H9 (cell line): ENCODE data around the gene ITPR1. TPM values are rescaled to one million over a fixed set of nuclear protein-coding genes. Genes with fewer than 3 reads are reported as not detected.

Experiments
- DNase-seq: peaks from one replicate; pipeline ENCODE4 v3.0.0-alpha.2; 2017
- H2AFZ ChIP-seq: one replicate; pipeline ENCODE4 v1.6.1; 2013; ENCODE audit warnings: mild to moderate bottlenecking, low read length, control low read depth, moderate library complexity
- H2AK5ac ChIP-seq: 2 replicates; pipeline ENCODE4 v1.6.1; 2013; ENCODE audit warnings: low read length, control low read depth, mixed read lengths; ENCODE audit not compliant: insufficient read length
- H2BK120ac ChIP-seq: one replicate; pipeline ENCODE4 v1.6.1; 2013; ENCODE audit warnings: low read depth, mild to moderate bottlenecking, low read length, control low read depth, inconsistent platforms; ENCODE audit not compliant: poor library complexity, severe bottlenecking
- H2BK12ac ChIP-seq: 2 replicates; pipeline ENCODE4 v1.6.1; 2013; ENCODE audit warnings: low read length, control low read depth, mixed read lengths, low read depth; ENCODE audit not compliant: insufficient read length
- H2BK15ac ChIP-seq: 2 replicates; pipeline ENCODE4 v1.6.1; 2013; ENCODE audit warnings: low read depth, low read length, control low read depth
- H2BK20ac ChIP-seq: one replicate; pipeline ENCODE4 v1.6.1; 2013; ENCODE audit warnings: low read depth, mild to moderate bottlenecking, low read length, control low read depth, inconsistent platforms; ENCODE audit not compliant: poor library complexity, severe bottlenecking
- H2BK5ac ChIP-seq: 2 replicates; pipeline ENCODE4 v1.6.1; 2013; ENCODE audit warnings: low read length, control low read depth, mixed read lengths; ENCODE audit not compliant: insufficient read length
- H3K14ac ChIP-seq: 2 replicates; pipeline ENCODE4 v1.6.1; 2013; ENCODE audit warnings: low read length, control low read depth; ENCODE audit not compliant: insufficient read depth
- H3K18ac ChIP-seq: 2 replicates; pipeline ENCODE4 v1.6.1; 2013; ENCODE audit warnings: low read depth, mild to moderate bottlenecking, mixed read lengths, low read length, control low read depth; ENCODE audit not compliant: insufficient read length
- H3K23ac ChIP-seq: 2 replicates; pipeline ENCODE4 v1.6.1; 2013; ENCODE audit warnings: low read length, control low read depth, mixed read lengths, low read depth; ENCODE audit not compliant: insufficient read length
- H3K23me2 ChIP-seq: 2 replicates; pipeline ENCODE4 v1.6.1; 2013; ENCODE audit warnings: low read depth, mild to moderate bottlenecking, mixed read lengths, low read length, control low read depth; ENCODE audit not compliant: insufficient read length, poor library complexity, severe bottlenecking
- H3K27ac ChIP-seq: 2 replicates; pipeline ENCODE4 v1.5.1; 2013; ENCODE audit warnings: low read length, control low read depth, mixed read lengths, low read depth; ENCODE audit not compliant: insufficient read length
- H3K27me3 ChIP-seq: 2 replicates; pipeline ENCODE4 v1.6.1; 2013; ENCODE audit warnings: low read length, control low read depth, inconsistent platforms; ENCODE audit not compliant: insufficient read depth
- H3K4ac ChIP-seq: 2 replicates; pipeline ENCODE4 v1.6.1; 2013; ENCODE audit warnings: low read depth, mild to moderate bottlenecking, control low read depth, inconsistent platforms, low read length, moderate library complexity
- H3K4me1 ChIP-seq: 2 replicates; pipeline ENCODE4 v1.6.1; 2013; ENCODE audit warnings: low read length, control low read depth, inconsistent platforms; ENCODE audit not compliant: insufficient read depth
- H3K4me2 ChIP-seq: 2 replicates; pipeline ENCODE4 v1.6.1; 2013; ENCODE audit warnings: low read length, control low read depth, mixed read lengths; ENCODE audit not compliant: insufficient read length, insufficient read depth
- H3K56ac ChIP-seq: 2 replicates; pipeline ENCODE4 v1.6.1; 2013; ENCODE audit warnings: low read depth, mild to moderate bottlenecking, mixed read lengths, low read length, control low read depth; ENCODE audit not compliant: insufficient read length
- H3K79me1 ChIP-seq: 2 replicates; pipeline ENCODE4 v1.6.1; 2013; ENCODE audit warnings: low read depth, mild to moderate bottlenecking, moderate library complexity, low read length, control low read depth, inconsistent platforms; ENCODE audit not compliant: insufficient read depth, poor library complexity, severe bottlenecking
- H3K79me2 ChIP-seq: 2 replicates; pipeline ENCODE4 v1.6.1; 2013; ENCODE audit warnings: low read length, control low read depth, inconsistent platforms; ENCODE audit not compliant: insufficient read depth
- H3K9ac ChIP-seq: 2 replicates; pipeline ENCODE4 v1.6.1; 2013; ENCODE audit warnings: low read length, control low read depth, mixed read lengths; ENCODE audit not compliant: insufficient read length; ENCODE audit errors: extremely low read depth
- H3K9me3 ChIP-seq: one replicate; pipeline ENCODE4 v1.6.1; 2013; ENCODE audit warnings: low read depth, low read length, inconsistent platforms; ENCODE audit not compliant: control insufficient read depth
- H3T11ph ChIP-seq: one replicate; pipeline ENCODE4 v1.6.1; 2013; ENCODE audit warnings: mild to moderate bottlenecking, low read length, control low read depth, inconsistent platforms
- H4K20me1 ChIP-seq: one replicate; pipeline ENCODE4 v1.6.1; 2013; ENCODE audit not compliant: control insufficient read depth, insufficient read length, insufficient read depth
- H4K5ac ChIP-seq: 2 replicates; pipeline ENCODE4 v1.6.1; 2013; ENCODE audit warnings: low read depth, mild to moderate bottlenecking, mixed read lengths, low read length, control low read depth; ENCODE audit not compliant: insufficient read length
- H4K8ac ChIP-seq: replicated peaks from 2 replicates; pipeline ENCODE4 v1.6.1; 2013; ENCODE audit warnings: low read length, control low read depth, mixed read lengths, low read depth; ENCODE audit not compliant: insufficient read length
- H4K91ac ChIP-seq: 2 replicates; pipeline ENCODE4 v1.6.1; 2013; ENCODE audit warnings: low read depth, mild to moderate bottlenecking, moderate library complexity, mixed read lengths, low read length, control low read depth; ENCODE audit not compliant: insufficient read length
- H3K27ac Mint-ChIP-seq, 3 experiments: 2 replicates in 2 of 3; 3 replicates in 1 of 3; pipeline ENCODE4 v1.8.0; 2020 to 2021; ENCODE audit warnings: mixed read lengths in 3 of 3, mild to moderate bottlenecking in 1 of 3, moderate library complexity in 1 of 3
- H3K27me3 Mint-ChIP-seq: 2 replicates; pipeline ENCODE4 v1.8.0; 2021; ENCODE audit warnings: low read depth, mild to moderate bottlenecking, moderate library complexity, mixed read lengths
- H3K36me3 Mint-ChIP-seq, 3 experiments: 2 replicates in 2 of 3; 3 replicates in 1 of 3; pipeline ENCODE4 v1.8.0; 2020 to 2021; ENCODE audit warnings: low read depth in 3 of 3, mixed read lengths in 3 of 3; ENCODE audit not compliant: insufficient read depth in 1 of 3
- H3K4me1 Mint-ChIP-seq, 2 experiments: 2 replicates each; pipeline ENCODE4 v1.8.0; 2020; ENCODE audit warnings: mixed read lengths in 2 of 2
- H3K4me3 Mint-ChIP-seq, 2 experiments: 2 replicates in 1 of 2; 3 replicates in 1 of 2; pipeline ENCODE4 v1.8.0; 2020 to 2021; ENCODE audit warnings: mild to moderate bottlenecking in 2 of 2, mixed read lengths in 2 of 2, moderate library complexity in 1 of 2
- H3K9me3 Mint-ChIP-seq, 2 experiments: 2 replicates in 1 of 2; 3 replicates in 1 of 2; pipeline ENCODE4 v1.8.0; 2020; ENCODE audit warnings: mild to moderate bottlenecking in 2 of 2, mixed read lengths in 2 of 2, moderate library complexity in 1 of 2
- WGBS: extraction: QIAGEN DNeasy Blood & Tissue Kit; methylation state at CpG from one replicate; pipeline ENCODE4 v1.1.7; 2013; ENCODE audit warnings: missing lambda C conversion rate, low lambda C conversion rate, mixed read lengths; ENCODE audit not compliant: insufficient read length; ENCODE audit errors: extremely low coverage; 5-methylcytosine and 5-hydroxymethylcytosine counted together
- total RNA-seq: library from RNA; stranded (reverse); gene quantifications from 2 replicates; pipeline ENCODE4 v1.2.1, GENCODE V29; 2021
- TF ChIP-seq, protein P1 (sequence below): fragments of 200-600 bp; sonication (generic); conservative IDR thresholded peaks from 3 replicates; pipeline ENCODE4 v1.8.0; 2021; ENCODE audit warnings: antibody characterized with exemption, mild to moderate bottlenecking

ITPR1 gene
- total RNA-seq, 1 experiment from 2014 or later, result 4.2 TPM

DNA sequence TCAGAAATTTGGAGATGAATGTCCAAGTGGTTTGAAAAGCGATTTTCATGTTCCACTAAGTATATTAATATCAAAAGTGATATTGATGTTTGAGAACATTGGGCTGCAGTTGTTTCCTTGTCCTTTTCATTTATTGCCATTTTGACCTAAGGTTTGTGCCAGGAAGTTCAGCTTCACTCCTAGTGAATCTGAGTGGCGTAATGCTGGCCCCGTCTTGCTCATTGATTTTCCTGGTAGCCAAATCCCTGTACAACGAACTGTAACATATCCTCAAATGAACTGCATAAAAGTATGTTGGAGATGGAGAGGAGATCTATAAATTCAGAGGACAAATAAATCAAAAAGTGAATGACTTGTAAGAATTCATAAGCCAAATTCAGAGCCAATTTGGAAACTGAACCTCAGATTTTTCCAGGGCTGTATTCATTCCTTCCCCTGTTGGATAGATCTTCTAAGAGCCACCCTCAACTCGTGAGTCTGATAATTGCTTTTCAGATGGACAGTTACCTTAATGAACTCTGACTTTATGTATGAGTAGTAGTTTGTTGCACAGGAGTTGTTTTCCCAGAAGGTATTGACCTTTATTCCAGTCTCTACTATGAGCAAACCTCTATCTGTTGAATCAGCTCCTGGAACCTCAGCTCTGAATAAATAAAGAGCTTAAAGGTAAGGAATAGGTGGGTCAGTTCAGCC lies 72.8 kb downstream of the ITPR1 start:
- no peak overlapping the region for H2BK20ac ChIP-seq
- H3K23me2 ChIP-seq, result no peaks in the 10 kb centered on the region
- H3K56ac ChIP-seq, result no peak overlapping the region
- H3K79me2 ChIP-seq, result no peaks in the 10 kb centered on the region
- peaks cover 7 to 11% of the 10 kb centered on the region in 2 experiments for H3K4me1 Mint-ChIP-seq
- no peak overlapping the region; a peak in 1 of 7 replicates for H3K27ac Mint-ChIP-seq
- no peak overlapping the region for H3K4me3 Mint-ChIP-seq
- H2AK5ac ChIP-seq, result no peak overlapping the region
- no peaks in the 10 kb centered on the region for H3K9me3 Mint-ChIP-seq
- H3T11ph ChIP-seq, result no peak overlapping the region
- H2BK120ac ChIP-seq, result no peak overlapping the region
- H2BK5ac ChIP-seq, result no peak overlapping the region
- no peaks in the 10 kb centered on the region for H3K79me1 ChIP-seq
- no peaks in the 10 kb centered on the region for H4K20me1 ChIP-seq
- no peak overlapping the region for H4K5ac ChIP-seq
- H3K9ac ChIP-seq, result no peak overlapping the region
- H3K36me3 Mint-ChIP-seq, result no peaks in the 10 kb centered on the region; a peak in 1 of 7 replicates
- no peak overlapping the region for H3K4ac ChIP-seq
- H2BK12ac ChIP-seq, result no peak overlapping the region
- no peak overlapping the region for H3K18ac ChIP-seq
- H4K8ac ChIP-seq, result no peak overlapping the region
- H2AFZ ChIP-seq, result no peak overlapping the region
- TF ChIP-seq, protein P1, sequence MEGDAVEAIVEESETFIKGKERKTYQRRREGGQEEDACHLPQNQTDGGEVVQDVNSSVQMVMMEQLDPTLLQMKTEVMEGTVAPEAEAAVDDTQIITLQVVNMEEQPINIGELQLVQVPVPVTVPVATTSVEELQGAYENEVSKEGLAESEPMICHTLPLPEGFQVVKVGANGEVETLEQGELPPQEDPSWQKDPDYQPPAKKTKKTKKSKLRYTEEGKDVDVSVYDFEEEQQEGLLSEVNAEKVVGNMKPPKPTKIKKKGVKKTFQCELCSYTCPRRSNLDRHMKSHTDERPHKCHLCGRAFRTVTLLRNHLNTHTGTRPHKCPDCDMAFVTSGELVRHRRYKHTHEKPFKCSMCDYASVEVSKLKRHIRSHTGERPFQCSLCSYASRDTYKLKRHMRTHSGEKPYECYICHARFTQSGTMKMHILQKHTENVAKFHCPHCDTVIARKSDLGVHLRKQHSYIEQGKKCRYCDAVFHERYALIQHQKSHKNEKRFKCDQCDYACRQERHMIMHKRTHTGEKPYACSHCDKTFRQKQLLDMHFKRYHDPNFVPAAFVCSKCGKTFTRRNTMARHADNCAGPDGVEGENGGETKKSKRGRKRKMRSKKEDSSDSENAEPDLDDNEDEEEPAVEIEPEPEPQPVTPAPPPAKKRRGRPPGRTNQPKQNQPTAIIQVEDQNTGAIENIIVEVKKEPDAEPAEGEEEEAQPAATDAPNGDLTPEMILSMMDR, result no peak
- H2BK15ac ChIP-seq, result no peak overlapping the region
- H3K14ac ChIP-seq, result no peak overlapping the region
- H3K4me1 ChIP-seq, result no peaks in the 10 kb centered on the region
- no peak for DNase-seq
- no peak overlapping the region for H4K91ac ChIP-seq
- no peaks in the 10 kb centered on the region for H3K9me3 ChIP-seq
- no peak overlapping the region for H3K23ac ChIP-seq
- H3K4me2 ChIP-seq, result no peak overlapping the region
- no peak overlapping the region for H3K27ac ChIP-seq
- no CpG with 5 or more reads among the region's 5 CpGs for WGBS
- no peaks in the 10 kb centered on the region; the same call in 1 of the 2 replicates for H3K27me3 Mint-ChIP-seq
- no peaks in the 10 kb centered on the region for H3K27me3 ChIP-seq
